Glomerular endothelial cell (primary cell): ENCODE results near the gene RMI2. TPM values are rescaled to one million over a fixed set of nuclear protein-coding genes. Genes with fewer than 3 reads are reported as not detected.

ENCODE experiments used
- DNase-seq: peaks from one replicate; pipeline ENCODE4 v3.0.0-alpha.2; 2011; ENCODE audit warnings: low read depth, low spot score; ENCODE audit errors: extremely low read depth
- total RNA-seq: library from RNA; depleted of rRNA; stranded (reverse); fragments of >200 nt; gene quantifications from 2 replicates; pipeline ENCODE4 v1.2.3, GENCODE V29; 2015

Gene RMI2
- total RNA-seq, 1 donor from 2014 or later, result 5.9 TPM

DNA sequence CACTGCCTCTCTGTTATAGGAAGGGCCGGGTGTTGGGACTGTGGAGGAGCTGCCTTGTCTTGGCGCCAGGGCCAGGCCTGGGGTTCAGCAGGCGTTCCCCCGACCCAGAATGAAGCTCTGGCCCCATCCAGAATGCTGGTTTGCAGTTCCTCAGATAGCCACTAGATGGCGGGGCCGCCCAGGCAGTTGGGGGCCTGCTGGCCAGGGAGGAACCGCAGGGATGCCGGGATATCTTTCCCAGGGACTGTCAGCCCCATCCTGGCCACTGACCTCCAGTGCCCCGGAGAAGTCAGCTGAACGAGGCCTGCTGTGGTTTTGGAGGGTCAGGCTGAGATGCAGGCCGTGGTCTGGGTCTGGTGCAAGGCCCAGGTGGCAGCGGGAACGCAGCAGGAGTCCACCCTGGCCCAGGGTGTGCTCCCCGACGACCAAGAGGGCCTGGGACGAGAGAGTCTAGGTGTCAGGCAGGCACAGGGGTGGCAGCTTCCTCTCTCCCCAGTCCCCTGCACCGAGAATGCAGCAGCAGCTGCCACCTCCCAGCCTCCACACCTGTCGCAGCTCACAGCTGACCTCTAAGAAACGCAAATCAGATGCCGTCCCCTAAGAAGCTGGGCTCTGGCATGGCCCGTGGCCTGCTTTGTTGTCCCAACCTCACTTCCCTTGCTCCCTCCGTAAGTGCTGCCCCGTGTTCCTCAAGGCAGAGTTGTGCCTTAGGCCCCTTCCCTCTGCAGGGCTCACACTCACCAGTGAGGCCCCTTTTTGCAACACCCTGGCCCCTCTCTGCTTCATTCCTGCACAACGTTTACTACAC is 51.2 kb downstream of the RMI2 start:
- DNase-seq, result no peak

DNA sequence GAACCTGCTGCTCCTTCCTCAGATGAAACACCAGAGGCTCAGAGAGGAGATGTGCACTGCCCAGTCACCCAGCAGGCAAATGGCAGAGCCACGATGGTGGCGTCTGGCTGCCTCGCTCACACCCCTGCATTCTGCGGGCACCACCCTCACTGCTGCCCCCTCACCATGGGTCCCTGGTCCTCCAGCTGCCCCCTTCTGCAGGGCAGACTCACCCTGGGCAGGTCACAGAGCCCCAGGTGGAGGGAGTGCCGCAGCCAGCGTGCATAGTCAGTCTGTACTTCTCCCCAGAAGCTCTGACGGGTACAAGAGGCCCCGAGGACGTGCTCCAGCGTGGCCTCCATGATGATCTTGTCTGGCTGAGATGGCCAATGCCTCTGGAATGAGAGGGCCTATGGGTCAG is 52.9 kb downstream of the RMI2 start:
- DNase-seq, result no peak

DNA sequence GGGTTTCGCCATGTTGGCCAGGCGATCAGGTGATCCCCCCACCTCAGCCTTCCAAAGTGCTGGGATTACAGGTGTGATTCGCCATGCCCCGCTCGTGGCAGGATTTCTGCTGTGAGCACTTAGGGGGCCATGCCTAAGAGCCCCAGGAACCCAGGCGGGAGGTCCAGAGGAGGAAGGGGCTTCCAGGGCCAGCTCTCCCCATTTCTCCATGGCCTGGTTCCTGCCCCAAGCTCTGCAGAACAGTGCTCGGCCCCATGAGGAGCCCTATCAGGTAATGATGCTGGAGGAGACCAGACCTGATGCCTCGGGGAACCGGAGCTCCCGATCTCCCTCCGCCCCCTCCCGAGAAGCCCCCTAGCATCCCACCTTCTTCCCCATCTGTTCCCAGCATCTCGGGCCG is 53.6 kb downstream of the RMI2 start:
- no peak for DNase-seq

DNA sequence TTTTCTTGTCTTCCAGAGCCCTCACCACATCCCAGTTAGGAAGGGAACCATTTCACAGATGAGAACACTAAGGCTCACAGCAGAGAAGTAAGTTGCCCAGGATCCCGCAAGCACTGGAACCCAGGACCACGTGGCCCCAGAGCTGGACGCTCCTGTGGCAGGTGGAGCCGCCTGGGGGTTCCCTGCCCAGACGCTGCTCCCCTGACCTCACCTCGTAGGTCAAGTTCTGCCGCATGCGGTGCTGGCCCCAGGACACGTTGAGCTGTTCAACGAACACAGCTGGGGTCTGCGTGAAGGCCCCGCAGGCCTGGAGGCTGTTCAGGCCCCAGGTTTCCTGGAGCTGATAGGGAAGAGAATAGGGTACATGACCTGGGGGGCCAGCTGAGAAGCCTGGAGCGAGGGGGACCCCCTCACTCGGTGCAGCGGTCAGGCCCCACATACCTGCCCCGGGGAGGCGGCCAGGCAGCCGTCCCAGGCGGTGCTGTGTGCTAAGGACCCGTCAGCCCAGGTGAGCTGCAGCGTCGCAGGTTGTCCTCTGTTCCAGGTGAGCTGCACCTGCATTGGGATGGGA is 54.1 kb downstream of the RMI2 start:
- no peak for DNase-seq

DNA sequence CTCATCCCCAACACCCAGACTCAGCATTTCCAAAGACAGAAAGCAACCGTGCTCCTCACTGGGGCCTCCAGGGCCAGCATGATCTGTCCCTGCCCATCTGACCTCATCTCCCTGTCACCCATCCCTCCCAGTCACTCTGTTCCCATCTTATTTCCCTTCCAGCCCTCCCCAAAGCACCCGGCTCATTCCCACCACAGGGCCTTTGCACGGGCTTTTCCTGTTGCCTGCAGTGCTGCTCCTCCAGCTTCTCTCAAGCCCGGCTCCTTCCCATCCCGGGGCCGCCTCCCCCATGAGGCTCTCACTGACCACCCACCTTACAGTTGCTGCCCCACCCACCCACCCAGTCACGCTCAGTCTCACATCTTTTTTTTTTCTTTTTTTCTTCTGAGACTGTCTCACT is 54.8 kb downstream of the RMI2 start:
- DNase-seq, result no peak

Other genes starting within 250 kb of the RMI2 start
- gene SOCS1, start 89.3 kb upstream of the RMI2 start, total RNA-seq, result 4.2 and 11.3 TPM in 2 replicates
- not detected in 2 replicates for gene TNP2, start 76.1 kb upstream of the RMI2 start, total RNA-seq
- not detected in 2 replicates for gene PRM3, start 71.8 kb upstream of the RMI2 start, total RNA-seq
- not detected in 2 replicates for gene PRM2, start 69.0 kb upstream of the RMI2 start, total RNA-seq
- not detected in 2 replicates for gene PRM1, start 64.1 kb upstream of the RMI2 start, total RNA-seq
- gene LITAF, start 241.5 kb downstream of the RMI2 start, total RNA-seq, result 4.7 and 6.9 TPM in 2 replicates